ENCODE results near the gene ALKBH4.

DNA sequence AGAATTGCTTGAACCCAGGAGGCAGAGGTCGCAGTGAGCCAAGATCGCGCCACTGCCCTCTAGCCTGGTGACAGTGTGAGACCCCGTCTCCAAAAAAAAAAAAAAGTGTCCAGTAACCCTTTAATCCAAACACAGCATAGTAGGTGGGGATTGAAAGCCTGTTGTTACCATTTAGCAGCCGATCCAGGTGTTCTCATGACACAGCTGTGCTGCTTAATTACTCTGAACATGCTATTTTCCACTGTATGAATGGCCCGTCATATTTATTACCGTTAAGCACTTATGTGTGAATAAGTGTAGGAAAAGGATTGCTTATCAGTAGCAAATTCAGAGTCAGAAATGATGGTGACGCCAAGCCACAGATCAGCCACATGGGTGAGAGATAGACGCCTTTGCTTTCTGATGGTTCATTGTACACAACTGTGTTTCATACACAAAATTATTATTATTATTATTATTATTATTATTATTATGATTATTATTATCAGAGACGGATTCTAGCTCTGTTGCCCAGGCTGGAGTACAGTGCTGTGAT, 42.9 kb downstream of the ALKBH4 start:
- TF ChIP-seq EP300 (IDR thresholded peaks at IDR 0.05; ENCODE audit: borderline replicate concordance) (no peak), RAD21 (IDR thresholded peaks at IDR 0.05; ENCODE audit: low read depth) (no peak), FOXM1 (IDR thresholded peaks at IDR 0.05; ENCODE audit: borderline replicate concordance, low read depth) (no peak), YY1 (IDR thresholded peaks at IDR 0.05; ENCODE audit: low read depth) (no peak), NFIC (IDR thresholded peaks at IDR 0.05) (no peak), CREB1 (IDR thresholded peaks at IDR 0.05; ENCODE audit: low read depth) (no peak), TCF12 (IDR thresholded peaks at IDR 0.05; ENCODE audit: low read depth) (no peak), ZBTB7A (IDR thresholded peaks at IDR 0.05; ENCODE audit: low read depth) (no peak), USF1 (IDR thresholded peaks at IDR 0.05) (no peak), CEBPB (IDR thresholded peaks at IDR 0.05) (no peak), TAF1 (IDR thresholded peaks at IDR 0.05; ENCODE audit: low read depth) (no peak), EGR1 (IDR thresholded peaks at IDR 0.05) (no peak)
- TF ChIP-seq, protein P1, sequence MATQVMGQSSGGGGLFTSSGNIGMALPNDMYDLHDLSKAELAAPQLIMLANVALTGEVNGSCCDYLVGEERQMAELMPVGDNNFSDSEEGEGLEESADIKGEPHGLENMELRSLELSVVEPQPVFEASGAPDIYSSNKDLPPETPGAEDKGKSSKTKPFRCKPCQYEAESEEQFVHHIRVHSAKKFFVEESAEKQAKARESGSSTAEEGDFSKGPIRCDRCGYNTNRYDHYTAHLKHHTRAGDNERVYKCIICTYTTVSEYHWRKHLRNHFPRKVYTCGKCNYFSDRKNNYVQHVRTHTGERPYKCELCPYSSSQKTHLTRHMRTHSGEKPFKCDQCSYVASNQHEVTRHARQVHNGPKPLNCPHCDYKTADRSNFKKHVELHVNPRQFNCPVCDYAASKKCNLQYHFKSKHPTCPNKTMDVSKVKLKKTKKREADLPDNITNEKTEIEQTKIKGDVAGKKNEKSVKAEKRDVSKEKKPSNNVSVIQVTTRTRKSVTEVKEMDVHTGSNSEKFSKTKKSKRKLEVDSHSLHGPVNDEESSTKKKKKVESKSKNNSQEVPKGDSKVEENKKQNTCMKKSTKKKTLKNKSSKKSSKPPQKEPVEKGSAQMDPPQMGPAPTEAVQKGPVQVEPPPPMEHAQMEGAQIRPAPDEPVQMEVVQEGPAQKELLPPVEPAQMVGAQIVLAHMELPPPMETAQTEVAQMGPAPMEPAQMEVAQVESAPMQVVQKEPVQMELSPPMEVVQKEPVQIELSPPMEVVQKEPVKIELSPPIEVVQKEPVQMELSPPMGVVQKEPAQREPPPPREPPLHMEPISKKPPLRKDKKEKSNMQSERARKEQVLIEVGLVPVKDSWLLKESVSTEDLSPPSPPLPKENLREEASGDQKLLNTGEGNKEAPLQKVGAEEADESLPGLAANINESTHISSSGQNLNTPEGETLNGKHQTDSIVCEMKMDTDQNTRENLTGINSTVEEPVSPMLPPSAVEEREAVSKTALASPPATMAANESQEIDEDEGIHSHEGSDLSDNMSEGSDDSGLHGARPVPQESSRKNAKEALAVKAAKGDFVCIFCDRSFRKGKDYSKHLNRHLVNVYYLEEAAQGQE (IDR thresholded peaks at IDR 0.05; ENCODE audit: low read depth), result no peak
- TF ChIP-seq, protein P2, sequence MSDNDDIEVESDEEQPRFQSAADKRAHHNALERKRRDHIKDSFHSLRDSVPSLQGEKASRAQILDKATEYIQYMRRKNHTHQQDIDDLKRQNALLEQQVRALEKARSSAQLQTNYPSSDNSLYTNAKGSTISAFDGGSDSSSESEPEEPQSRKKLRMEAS (IDR thresholded peaks at IDR 0.05), result no peak

Measured in Ishikawa (cell line).